GM12873 (cell line): ENCODE measurements around the gene NMRAL1.

Source experiments
- TF ChIP-seq, protein P1 (sequence below): IDR thresholded peaks from 2 replicates; pipeline ENCODE4 v1.5.1; 2012; ENCODE audit warnings: low read depth, mild to moderate bottlenecking, moderate library complexity, low read length, control low read depth; ENCODE audit not compliant: insufficient read depth; ENCODE audit errors: missing control alignments

NMRAL1 gene

GRCh38 chr16:4443986-4444385 lies 30.4 kb downstream of the NMRAL1 start:
- TF ChIP-seq, protein P1, sequence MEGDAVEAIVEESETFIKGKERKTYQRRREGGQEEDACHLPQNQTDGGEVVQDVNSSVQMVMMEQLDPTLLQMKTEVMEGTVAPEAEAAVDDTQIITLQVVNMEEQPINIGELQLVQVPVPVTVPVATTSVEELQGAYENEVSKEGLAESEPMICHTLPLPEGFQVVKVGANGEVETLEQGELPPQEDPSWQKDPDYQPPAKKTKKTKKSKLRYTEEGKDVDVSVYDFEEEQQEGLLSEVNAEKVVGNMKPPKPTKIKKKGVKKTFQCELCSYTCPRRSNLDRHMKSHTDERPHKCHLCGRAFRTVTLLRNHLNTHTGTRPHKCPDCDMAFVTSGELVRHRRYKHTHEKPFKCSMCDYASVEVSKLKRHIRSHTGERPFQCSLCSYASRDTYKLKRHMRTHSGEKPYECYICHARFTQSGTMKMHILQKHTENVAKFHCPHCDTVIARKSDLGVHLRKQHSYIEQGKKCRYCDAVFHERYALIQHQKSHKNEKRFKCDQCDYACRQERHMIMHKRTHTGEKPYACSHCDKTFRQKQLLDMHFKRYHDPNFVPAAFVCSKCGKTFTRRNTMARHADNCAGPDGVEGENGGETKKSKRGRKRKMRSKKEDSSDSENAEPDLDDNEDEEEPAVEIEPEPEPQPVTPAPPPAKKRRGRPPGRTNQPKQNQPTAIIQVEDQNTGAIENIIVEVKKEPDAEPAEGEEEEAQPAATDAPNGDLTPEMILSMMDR, result no peak

DNA sequence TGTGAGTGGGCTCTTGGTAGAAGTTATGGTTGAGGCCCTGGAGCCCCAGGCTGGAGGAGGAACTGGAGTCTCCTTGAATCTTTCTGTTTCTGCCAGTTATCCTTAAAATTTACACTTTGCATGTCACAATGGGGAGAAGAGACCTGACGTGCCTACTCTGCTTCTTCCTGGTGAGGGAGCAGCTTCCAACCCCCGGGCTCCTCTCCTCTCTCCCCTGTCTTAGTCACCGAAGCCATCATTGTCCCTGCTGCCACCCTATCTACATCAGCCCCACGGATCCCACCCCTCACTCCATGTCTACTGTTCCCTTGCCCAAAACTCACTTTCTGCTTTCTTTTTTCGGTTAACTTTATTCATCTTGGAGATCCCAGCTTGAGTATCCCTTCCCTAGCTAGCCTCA lies 31.2 kb downstream of the NMRAL1 start:
- TF ChIP-seq, protein P1, result no peak

DNA sequence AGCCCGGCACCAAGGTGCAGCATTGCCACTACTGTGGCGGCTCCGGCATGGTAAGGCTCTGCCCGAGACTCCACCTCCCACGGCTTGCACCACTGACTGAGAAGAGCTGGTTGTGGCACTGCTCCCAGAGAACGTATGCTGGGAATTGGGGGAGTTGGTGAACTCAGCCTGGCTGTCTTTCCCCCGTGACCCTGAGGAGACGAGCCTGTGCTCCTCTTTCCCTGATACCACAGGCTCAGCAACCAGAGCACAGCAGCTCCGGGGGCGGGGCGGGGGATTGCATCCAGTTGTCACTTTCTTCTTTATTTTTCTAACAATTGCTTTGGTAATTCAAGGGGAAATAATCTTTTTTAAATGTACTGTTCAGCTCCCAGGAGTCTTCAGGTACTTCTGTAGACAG lies 32.1 kb downstream of the NMRAL1 start:
- TF ChIP-seq, protein P1, result no peak

DNA sequence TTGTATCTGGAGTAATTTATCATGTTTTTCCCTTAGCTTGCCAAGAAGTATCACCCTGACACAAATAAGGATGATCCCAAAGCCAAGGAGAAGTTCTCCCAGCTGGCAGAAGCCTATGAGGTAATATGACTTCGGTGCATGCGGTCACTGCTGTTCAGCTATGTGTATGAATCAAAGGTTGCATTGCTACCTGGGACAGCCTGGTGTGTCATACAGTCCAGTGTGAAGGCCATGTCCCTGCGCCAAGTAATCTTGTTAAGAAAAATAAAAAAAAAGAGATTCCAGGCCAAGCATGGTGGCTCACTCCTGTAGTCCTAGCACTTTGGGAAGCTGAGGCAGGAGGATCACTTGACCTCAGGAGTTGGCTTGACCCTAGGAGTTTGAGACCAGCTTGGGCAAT lies 37.1 kb downstream of the NMRAL1 start:
- TF ChIP-seq, protein P1, result no peak

DNA sequence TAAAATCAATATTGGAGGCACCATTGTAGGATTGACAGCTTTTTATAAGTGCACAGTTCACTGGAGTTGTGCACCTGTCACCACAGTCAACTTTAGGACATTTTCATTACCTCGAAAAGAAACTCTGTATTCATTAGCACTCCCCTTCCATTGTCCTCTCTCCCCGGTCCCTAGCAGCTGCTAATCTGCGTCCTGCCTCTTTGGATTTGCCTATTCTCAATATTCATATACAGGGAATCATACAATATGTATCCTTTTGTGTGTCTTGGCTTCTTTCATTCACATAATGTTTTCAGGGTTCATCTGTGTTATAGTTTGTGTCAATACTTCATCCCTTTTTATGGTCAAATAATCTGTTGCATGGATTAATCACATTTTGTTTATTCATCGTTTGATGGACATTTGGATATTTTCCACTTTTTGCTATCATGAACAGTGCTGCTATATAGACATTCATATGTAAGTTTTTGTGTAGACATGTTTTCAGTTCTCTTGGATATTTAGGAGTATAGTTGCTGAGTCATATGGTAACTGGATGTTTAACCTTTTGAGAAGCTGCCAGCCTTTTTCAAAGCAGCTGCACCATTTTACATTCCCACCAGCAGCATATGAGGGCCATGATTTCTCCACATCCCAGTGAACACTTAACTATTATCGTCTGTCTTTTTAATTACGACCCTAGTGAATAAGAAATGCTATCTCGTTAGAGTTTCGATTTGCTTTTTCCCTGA lies 38.9 kb downstream of the NMRAL1 start:
- TF ChIP-seq, protein P1, result no peak

- TF ChIP-seq, protein P1, result no peak
These were observed 40.3 kb downstream of the NMRAL1 start for GRCh38 chr16:4433914-4434787.

DNA sequence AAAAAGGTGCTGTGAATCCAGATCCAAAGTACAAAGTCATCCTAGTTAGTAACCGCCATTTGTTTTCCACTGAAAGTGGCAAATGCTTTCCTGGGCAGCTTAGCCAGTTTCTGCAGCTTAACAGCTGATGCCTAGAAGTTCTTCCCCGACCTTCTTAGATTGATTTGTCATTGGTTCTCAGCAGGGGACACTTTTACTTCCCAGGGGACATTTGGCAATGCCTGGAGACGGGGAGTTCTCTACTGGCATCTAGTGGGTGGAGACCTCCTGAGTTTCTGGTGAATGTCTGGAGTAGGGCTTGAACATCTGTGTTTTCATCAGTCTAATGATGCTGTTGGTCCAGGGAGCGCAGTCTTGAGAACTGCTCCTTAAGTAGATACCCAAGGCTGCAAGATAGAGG lies 41.2 kb downstream of the NMRAL1 start:
- TF ChIP-seq, protein P1, result no peak
